Effector memory CD4-positive, alpha-beta T cell (primary cell): ENCODE data around the gene PRDM2.
"Not testable (repeated sequence)": the region's sequence is repeated elsewhere in the genome, so short reads cannot be mapped to it uniquely, and the experiment has no call there.

Experiments
- DNase-seq, 3 donors: peaks; one replicate each; pipeline ENCODE4 v3.0.0-alpha.2; 2020
- H3K27ac ChIP-seq: 2 replicates; pipeline ENCODE4 v1.7.0; 2013; ENCODE audit warnings: mild to moderate bottlenecking, low read length, moderate library complexity; ENCODE audit not compliant: insufficient read depth, poor library complexity, severe bottlenecking
- H3K27me3 ChIP-seq: replicated peaks from 2 replicates; pipeline ENCODE4 v1.7.0; 2013; ENCODE audit warnings: mild to moderate bottlenecking, low read length; ENCODE audit not compliant: insufficient read depth, control insufficient read depth, poor library complexity, severe bottlenecking
- H3K36me3 ChIP-seq: 2 replicates; pipeline ENCODE4 v1.7.0; 2013; ENCODE audit warnings: mild to moderate bottlenecking, low read length, moderate library complexity; ENCODE audit not compliant: control insufficient read depth, insufficient read depth
- H3K4me1 ChIP-seq: 2 replicates; pipeline ENCODE4 v1.7.0; 2013; ENCODE audit warnings: low read length, mild to moderate bottlenecking; ENCODE audit not compliant: control insufficient read depth, insufficient read depth, poor library complexity, severe bottlenecking
- H3K4me3 ChIP-seq: 2 replicates; pipeline ENCODE4 v1.7.0; 2013; ENCODE audit warnings: low read length, low read depth, mild to moderate bottlenecking; ENCODE audit not compliant: insufficient read depth, poor library complexity, severe bottlenecking
- H3K9me3 ChIP-seq: 2 replicates; pipeline ENCODE4 v1.7.0; 2013; ENCODE audit warnings: mild to moderate bottlenecking, low read length, moderate library complexity; ENCODE audit not compliant: control insufficient read depth

The PRDM2 gene

DNA sequence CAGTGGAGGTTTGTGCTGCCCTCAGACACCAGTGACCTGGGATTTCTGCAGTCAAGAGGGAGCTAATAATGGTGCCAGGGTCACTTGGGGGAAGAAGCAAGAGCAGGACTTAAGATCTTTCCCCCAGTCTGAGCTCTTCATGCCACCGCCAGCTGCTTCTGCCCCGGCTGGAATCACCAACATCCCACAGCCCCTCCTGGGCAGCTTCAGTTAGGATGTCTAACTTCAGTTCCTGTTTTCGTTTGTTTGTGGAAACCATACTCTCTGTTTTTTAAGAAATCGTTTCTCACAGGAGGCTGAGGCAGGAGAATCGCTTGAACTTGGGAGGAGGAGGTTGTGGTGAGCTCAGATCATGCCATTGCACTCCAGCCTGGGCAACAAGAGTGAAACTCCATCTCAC is 25.6 kb upstream of the PRDM2 start:
- H3K36me3 ChIP-seq = no peaks in the 10 kb centered on the region
- no peaks in the 10 kb centered on the region for H3K27me3 ChIP-seq
- H3K27ac ChIP-seq = no peak overlapping the region
- H3K4me1 ChIP-seq = no peaks in the 10 kb centered on the region
- no peaks in the 10 kb centered on the region for H3K9me3 ChIP-seq
- no peak for DNase-seq
- no peak overlapping the region for H3K4me3 ChIP-seq

DNA sequence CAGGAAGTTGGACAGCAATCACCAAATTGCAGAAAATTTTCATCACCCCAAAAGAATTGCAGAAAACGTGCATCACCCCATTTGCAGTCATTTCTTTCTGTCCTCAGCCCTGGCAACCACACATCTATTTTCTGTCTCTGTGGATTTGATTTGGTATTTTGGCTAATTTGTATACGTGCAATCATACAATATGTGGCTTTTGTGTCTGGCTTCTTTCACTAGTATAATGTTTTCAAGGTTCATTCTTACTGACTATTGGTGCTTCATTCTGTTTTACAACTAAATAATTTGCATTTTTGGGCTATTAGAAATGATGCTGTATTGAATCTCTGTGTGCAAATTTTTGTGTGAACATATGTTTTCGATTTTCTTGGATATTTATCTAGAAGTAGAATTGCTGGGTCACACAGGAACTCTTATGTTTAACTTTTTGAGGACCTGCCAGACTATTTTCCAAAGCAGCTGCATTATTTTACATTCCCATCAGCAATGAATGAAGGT is 24.8 kb upstream of the PRDM2 start:
- no peak overlapping the region for H3K4me3 ChIP-seq
- H3K9me3 ChIP-seq = no peaks in the 10 kb centered on the region
- no peak overlapping the region for H3K27ac ChIP-seq
- no peaks in the 10 kb centered on the region for H3K27me3 ChIP-seq
- no peaks in the 10 kb centered on the region for H3K4me1 ChIP-seq
- DNase-seq = no peak
- no peaks in the 10 kb centered on the region for H3K36me3 ChIP-seq

DNA sequence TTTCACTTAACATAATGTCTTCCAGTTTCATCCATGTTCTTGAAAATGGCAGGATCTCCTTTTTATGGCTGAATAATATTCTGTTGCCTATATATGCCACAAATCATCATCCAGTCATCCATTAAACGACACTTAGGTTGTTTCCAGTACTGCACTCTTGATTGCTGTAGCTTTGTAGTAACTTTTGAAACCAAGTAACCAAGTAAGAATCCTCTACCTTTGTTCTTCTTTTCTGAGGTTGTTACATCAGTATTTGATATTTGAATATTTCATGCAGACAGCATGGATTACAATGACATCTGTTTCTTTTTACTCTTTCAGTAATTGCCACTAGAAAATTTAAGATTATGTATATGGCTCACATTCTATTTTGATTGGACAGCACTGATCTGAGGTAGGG is 22.1 kb upstream of the PRDM2 start:
- no peaks in the 10 kb centered on the region for H3K4me1 ChIP-seq
- H3K27me3 ChIP-seq = no peaks in the 10 kb centered on the region
- no peaks in the 10 kb centered on the region for H3K9me3 ChIP-seq
- H3K27ac ChIP-seq = no peak overlapping the region
- H3K36me3 ChIP-seq = no peaks in the 10 kb centered on the region
- no peak for DNase-seq
- H3K4me3 ChIP-seq = no peak overlapping the region

- no peak for DNase-seq
- Histone ChIP-seq H3K4me3 (no peak overlapping the region), H3K36me3 (no peaks in the 10 kb centered on the region), H3K27ac (no peak overlapping the region), H3K4me1 (no peaks in the 10 kb centered on the region), H3K27me3 (no peaks in the 10 kb centered on the region), H3K9me3 (no peaks in the 10 kb centered on the region)
These were observed 20.3 kb upstream of the PRDM2 start for GRCh38 chr1:13679651-13680050.

DNA sequence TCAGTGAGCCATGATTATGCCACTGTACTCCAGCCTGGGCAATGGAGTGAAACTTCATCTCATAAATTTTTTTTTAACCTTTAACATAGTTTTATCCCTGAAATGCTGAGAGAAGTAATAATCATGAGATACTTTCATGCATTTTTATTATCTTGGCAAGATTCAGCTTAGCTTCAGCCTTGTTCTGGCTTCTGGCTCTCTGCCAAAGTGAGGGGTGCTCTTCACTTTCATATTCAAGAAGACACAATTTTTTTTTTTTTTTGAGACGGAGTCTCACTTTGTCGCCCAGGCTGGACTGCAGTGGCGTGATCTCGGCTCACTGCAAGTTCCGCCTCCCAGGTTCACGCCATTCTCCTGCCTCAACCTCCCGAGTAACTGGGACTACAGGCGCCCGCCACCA is 19.4 kb upstream of the PRDM2 start:
- H3K27ac ChIP-seq, DNase-seq, H3K4me1 ChIP-seq, H3K9me3 ChIP-seq, H3K4me3 ChIP-seq, H3K27me3 ChIP-seq, H3K36me3 ChIP-seq: not testable (repeated sequence)

- no peaks in the 10 kb centered on the region for H3K9me3 ChIP-seq
- no peaks in the 10 kb centered on the region for H3K36me3 ChIP-seq
- no peak overlapping the region for H3K27ac ChIP-seq
- peaks cover 3% of the 10 kb centered on the region for H3K27me3 ChIP-seq
- DNase-seq = no peak
- no peaks in the 10 kb centered on the region for H3K4me1 ChIP-seq
- H3K4me3 ChIP-seq = no peak overlapping the region
These were observed 18.1 kb upstream of the PRDM2 start for GRCh38 chr1:13681921-13682320.

GRCh38 chr1:13682444-13682843 is 17.5 kb upstream of the PRDM2 start:
- Histone ChIP-seq H3K9me3 (no peaks in the 10 kb centered on the region), H3K4me3 (no peak overlapping the region), H3K27ac (no peak overlapping the region), H3K36me3 (no peaks in the 10 kb centered on the region), H3K27me3 (peaks cover 3% of the 10 kb centered on the region), H3K4me1 (no peaks in the 10 kb centered on the region)
- DNase-seq = no peak

DNA sequence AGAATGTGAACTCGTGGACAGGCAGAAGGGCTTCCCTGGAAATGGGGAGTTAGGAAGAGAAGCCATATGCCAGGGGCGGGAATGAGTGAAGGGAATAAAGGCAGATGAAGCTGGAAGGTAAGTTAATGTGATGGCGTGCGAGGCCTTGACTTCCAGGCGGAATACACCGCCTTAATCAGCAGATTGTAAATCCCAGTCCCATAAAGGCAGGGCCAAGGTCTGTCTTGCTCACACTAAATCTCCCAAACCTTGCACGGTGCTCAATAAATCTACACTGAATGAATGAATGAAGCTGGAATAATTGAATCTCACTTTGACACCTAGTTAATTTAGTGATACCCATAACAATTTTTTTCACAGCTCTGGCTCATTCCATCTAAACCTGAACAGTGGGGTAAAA is 16.8 kb upstream of the PRDM2 start:
- Histone ChIP-seq H3K36me3 (no peaks in the 10 kb centered on the region), H3K27me3 (peaks cover 3% of the 10 kb centered on the region), H3K9me3 (no peaks in the 10 kb centered on the region), H3K4me3 (no peak overlapping the region), H3K27ac (no peak overlapping the region), H3K4me1 (no peaks in the 10 kb centered on the region)
- no peak for DNase-seq

DNA sequence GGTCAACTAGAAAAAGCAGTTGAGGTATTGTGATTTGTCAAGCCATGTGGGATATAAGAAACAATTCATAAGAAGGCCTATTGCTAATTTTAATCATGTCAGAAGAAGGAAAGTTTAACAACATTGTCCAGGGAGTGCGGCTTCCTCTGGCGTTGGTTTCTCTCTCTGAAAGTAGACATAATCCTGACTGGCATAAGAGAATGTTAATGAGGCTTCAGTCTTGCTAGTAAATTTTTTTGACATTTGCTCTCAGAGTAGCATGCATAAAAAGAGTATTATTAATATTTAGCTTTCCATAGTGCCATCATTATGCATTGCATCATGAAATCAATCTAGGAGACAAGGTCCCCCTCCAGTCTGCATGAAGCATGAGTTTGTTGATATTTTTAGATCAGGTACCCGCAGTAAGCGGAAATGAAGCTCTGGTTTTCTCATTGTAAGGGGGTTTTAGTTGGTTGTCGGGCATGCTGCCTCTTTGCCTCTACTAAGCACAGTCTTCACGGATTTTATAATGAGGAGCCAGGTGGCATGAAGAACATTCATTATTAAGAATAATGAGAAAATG is 12.8 kb upstream of the PRDM2 start:
- H3K4me3 ChIP-seq = no peak overlapping the region
- no peaks in the 10 kb centered on the region for H3K9me3 ChIP-seq
- no peaks in the 10 kb centered on the region for H3K4me1 ChIP-seq
- peaks cover 3% of the 10 kb centered on the region for H3K27me3 ChIP-seq
- DNase-seq = no peak
- H3K27ac ChIP-seq = no peak overlapping the region
- no peaks in the 10 kb centered on the region for H3K36me3 ChIP-seq

DNA sequence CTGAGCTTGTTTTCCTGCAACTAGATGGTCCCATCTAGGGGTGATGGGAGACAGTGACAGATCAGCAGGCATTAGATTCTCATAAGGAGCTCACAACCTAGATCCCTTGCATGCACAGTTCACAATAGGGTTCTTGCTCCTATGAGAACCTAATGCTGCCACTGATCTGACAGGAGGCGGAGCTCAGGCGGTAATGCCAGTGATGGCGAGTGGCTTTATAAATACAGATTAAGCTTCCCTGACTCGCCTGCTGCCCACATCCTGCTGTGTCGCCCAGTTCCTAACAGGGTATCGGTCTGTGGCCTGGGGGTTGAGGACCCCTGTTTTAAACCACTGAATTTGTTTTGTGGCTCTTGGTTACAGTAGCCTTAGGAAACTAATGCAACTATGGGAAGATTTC is 6.9 kb upstream of the PRDM2 start:
- H3K4me1 ChIP-seq, H3K9me3 ChIP-seq, H3K4me3 ChIP-seq, H3K27me3 ChIP-seq, H3K27ac ChIP-seq, H3K36me3 ChIP-seq, DNase-seq: not testable (repeated sequence)
